ENCODE results near the gene ZNF816. TPM values are rescaled to one million over a fixed set of nuclear protein-coding genes. Genes with fewer than 3 reads are reported as not detected.
A peak's percentile ranks its signal among the peaks of the same experiment; 100 is the strongest.

ZNF816 gene
- total RNA-seq, 1 experiment from 2014 or later, result 5.4 TPM

GRCh38 chr19:52961981-52962380 lies 700 bp downstream of the ZNF816 start:
- TF ChIP-seq, protein P1, sequence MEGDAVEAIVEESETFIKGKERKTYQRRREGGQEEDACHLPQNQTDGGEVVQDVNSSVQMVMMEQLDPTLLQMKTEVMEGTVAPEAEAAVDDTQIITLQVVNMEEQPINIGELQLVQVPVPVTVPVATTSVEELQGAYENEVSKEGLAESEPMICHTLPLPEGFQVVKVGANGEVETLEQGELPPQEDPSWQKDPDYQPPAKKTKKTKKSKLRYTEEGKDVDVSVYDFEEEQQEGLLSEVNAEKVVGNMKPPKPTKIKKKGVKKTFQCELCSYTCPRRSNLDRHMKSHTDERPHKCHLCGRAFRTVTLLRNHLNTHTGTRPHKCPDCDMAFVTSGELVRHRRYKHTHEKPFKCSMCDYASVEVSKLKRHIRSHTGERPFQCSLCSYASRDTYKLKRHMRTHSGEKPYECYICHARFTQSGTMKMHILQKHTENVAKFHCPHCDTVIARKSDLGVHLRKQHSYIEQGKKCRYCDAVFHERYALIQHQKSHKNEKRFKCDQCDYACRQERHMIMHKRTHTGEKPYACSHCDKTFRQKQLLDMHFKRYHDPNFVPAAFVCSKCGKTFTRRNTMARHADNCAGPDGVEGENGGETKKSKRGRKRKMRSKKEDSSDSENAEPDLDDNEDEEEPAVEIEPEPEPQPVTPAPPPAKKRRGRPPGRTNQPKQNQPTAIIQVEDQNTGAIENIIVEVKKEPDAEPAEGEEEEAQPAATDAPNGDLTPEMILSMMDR (IDR thresholded peaks at IDR 0.05; ENCODE audit: unreplicated experiment), result no peak
- no peaks in the 10 kb centered on the region for H3K9me3 Mint-ChIP-seq (ENCODE audit: unreplicated experiment)
- no peak for DNase-seq (ENCODE audit: unreplicated experiment)
- H3K27ac Mint-ChIP-seq (ENCODE audit: low read depth, unreplicated experiment), result peak overlapping the region; percentile 87
- no TSS peak for BruUV-seq (replicated peaks)
- H3K36me3 Mint-ChIP-seq (ENCODE audit: insufficient read depth, unreplicated experiment), result no peaks in the 10 kb centered on the region
- POLR2A ChIA-PET, result interaction anchor here (0.6 to 2.4 kb wide), 10 partner anchors 9 to 873 kb away, joined by 3 to 22 read pairs (median 3); no protein-coding TSS in a partner anchor
- no peaks in the 10 kb centered on the region for H3K27me3 Mint-ChIP-seq (ENCODE audit: insufficient read depth, unreplicated experiment)
- intact Hi-C loops (cut with micrococcal nuclease), result loop anchor here (2.0 to 5.0 kb wide), 3 partner anchors 19 to 140 kb away; partner anchors contain the start of genes ZNF160 and ZNF888
- H3K4me1 Mint-ChIP-seq (ENCODE audit: insufficient read depth, unreplicated experiment), result no peaks in the 10 kb centered on the region
- CTCF ChIA-PET, result interaction anchor here (0.9 kb wide), 1 partner anchor 11 kb away, joined by 3 read pairs; no protein-coding TSS in a partner anchor
- peak overlapping the region; percentile 95 for H3K4me3 Mint-ChIP-seq (ENCODE audit: unreplicated experiment)

DNA sequence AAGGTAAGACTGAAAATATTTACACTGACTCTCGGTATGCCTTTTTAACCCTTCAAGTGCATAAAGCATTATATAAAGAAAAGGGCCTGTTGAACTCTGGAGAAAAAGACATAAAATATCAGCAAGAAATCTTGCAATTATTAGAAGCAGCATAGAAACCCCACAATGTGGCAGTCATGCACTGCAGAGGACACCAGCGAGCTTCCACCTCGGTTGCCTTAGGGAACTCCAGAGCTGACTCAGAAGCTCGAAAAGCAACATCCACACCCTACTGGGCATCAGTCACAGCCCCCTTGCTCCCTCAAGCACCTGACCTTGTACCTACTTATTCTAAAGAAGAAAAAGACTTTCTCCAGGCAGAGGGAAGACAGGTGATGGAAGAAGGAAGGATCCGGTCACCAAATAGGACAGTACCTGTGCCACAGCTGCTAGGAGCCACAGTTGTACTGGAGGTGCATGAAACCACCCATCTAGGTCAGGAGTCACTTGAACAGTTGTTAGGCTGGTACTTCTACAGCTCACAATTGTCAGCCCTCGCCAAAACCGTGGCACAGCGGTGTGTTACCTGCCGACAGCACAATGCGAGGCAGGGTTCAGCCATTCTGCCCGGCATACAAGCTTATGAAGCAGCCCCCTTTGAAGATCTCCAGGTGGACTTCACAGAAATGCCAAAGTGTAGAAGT lies 2.9 kb downstream of the ZNF816 start:
- ChIA-PET CTCF (no interaction called here), POLR2A (interaction anchor here (0.9 to 1.4 kb wide), 2 partner anchors 13 to 35 kb away, joined by 4 read pairs; no protein-coding TSS in a partner anchor)
- peaks cover 8% of the 10 kb centered on the region for H3K36me3 Mint-ChIP-seq (ENCODE audit: insufficient read depth, unreplicated experiment)
- TF ChIP-seq, protein P1 (IDR thresholded peaks at IDR 0.05; ENCODE audit: unreplicated experiment), result no peak
- BruUV-seq (replicated peaks), result no TSS peak
- intact Hi-C loops (cut with micrococcal nuclease), result loop anchor here (5.0 kb wide), 1 partner anchor 143 kb away; the partner anchor contains the start of gene ZNF160
- DNase-seq (ENCODE audit: unreplicated experiment), result no peak
- H3K4me3 Mint-ChIP-seq (ENCODE audit: unreplicated experiment), result no peak overlapping the region
- H3K27ac Mint-ChIP-seq (ENCODE audit: low read depth, unreplicated experiment), result no peak overlapping the region
- no peaks in the 10 kb centered on the region for H3K27me3 Mint-ChIP-seq (ENCODE audit: insufficient read depth, unreplicated experiment)
- H3K4me1 Mint-ChIP-seq (ENCODE audit: insufficient read depth, unreplicated experiment), result no peaks in the 10 kb centered on the region
- H3K9me3 Mint-ChIP-seq (ENCODE audit: unreplicated experiment), result peaks cover 15% of the 10 kb centered on the region

DNA sequence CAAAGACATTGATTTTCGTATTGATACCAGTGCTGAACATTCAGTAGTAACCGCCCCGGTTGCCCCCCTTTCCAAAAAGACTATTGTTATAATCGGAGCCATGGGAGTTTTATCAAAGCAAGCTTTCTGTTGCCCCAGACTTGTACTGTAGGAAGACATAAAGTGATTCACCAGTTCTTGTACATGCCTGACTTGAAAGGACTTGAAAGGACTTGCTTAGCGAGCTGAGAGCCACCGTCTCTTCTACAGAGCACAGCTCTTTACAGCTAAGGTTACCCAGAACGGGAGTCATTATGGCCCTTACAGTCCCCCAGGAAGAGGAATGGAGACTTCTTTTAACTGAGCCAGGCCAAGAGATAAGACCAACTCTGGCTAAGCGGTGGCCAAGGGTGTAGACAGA lies 5.1 kb downstream of the ZNF816 start:
- CTCF ChIA-PET, result interaction anchor here (0.6 kb wide), 1 partner anchor 467 kb away, joined by 3 read pairs; no protein-coding TSS in a partner anchor

GRCh38 chr19:52956917-52957316 lies 5.8 kb downstream of the ZNF816 start:
- H3K9me3 Mint-ChIP-seq (ENCODE audit: unreplicated experiment), result peaks cover 21% of the 10 kb centered on the region
- H3K4me3 Mint-ChIP-seq (ENCODE audit: unreplicated experiment), result no peak overlapping the region
- H3K36me3 Mint-ChIP-seq (ENCODE audit: insufficient read depth, unreplicated experiment), result peaks cover 34% of the 10 kb centered on the region
- no peak for DNase-seq (ENCODE audit: unreplicated experiment)
- H3K27me3 Mint-ChIP-seq (ENCODE audit: insufficient read depth, unreplicated experiment), result no peaks in the 10 kb centered on the region
- no peaks in the 10 kb centered on the region for H3K4me1 Mint-ChIP-seq (ENCODE audit: insufficient read depth, unreplicated experiment)
- no peak overlapping the region for H3K27ac Mint-ChIP-seq (ENCODE audit: low read depth, unreplicated experiment)
- no TSS peak for BruUV-seq (replicated peaks)
- intact Hi-C loops (cut with micrococcal nuclease), result no loop called here
- TF ChIP-seq, protein P1 (IDR thresholded peaks at IDR 0.05; ENCODE audit: unreplicated experiment), result no peak
- ChIA-PET POLR2A (no interaction called here), CTCF (interaction anchor here (0.6 kb wide), 1 partner anchor 468 kb away, joined by 3 read pairs; no protein-coding TSS in a partner anchor)

More for the DNA sequence above, 5.1 kb downstream of the ZNF816 start:
- Mint-ChIP-seq H3K27me3 (ENCODE audit: insufficient read depth, unreplicated experiment) (no peaks in the 10 kb centered on the region), H3K4me3 (ENCODE audit: unreplicated experiment) (no peak overlapping the region), H3K4me1 (ENCODE audit: insufficient read depth, unreplicated experiment) (no peaks in the 10 kb centered on the region), H3K9me3 (ENCODE audit: unreplicated experiment) (peaks cover 16% of the 10 kb centered on the region), H3K36me3 (ENCODE audit: insufficient read depth, unreplicated experiment) (peaks cover 27% of the 10 kb centered on the region), H3K27ac (ENCODE audit: low read depth, unreplicated experiment) (no peak overlapping the region)
- intact Hi-C loops (cut with micrococcal nuclease), result no loop called here
- BruUV-seq (replicated peaks), result no TSS peak
- TF ChIP-seq, protein P1 (IDR thresholded peaks at IDR 0.05; ENCODE audit: unreplicated experiment), result no peak
- DNase-seq (ENCODE audit: unreplicated experiment), result no peak
- POLR2A ChIA-PET, result no interaction called here
